Trophoblast cell (in vitro differentiated cells and primary cell): ENCODE data around the gene HIVEP3.
A peak's percentile ranks its signal among the peaks of the same experiment; 100 is the strongest.

Source experiments
- DNase-seq, 2 donors: peaks; one replicate each; pipeline ENCODE4 v3.0.0-alpha.2; 2016
- H2AFZ ChIP-seq: 2 replicates; pipeline ENCODE4 v1.6.1; 2013; ENCODE audit warnings: low read length, moderate library complexity, mild to moderate bottlenecking; ENCODE audit not compliant: insufficient read depth, poor library complexity
- H2AK5ac ChIP-seq: 2 replicates; pipeline ENCODE4 v1.6.1; 2013; ENCODE audit warnings: mild to moderate bottlenecking, low read length
- H2BK120ac ChIP-seq: 2 replicates; pipeline ENCODE4 v1.6.1; 2013; ENCODE audit warnings: low read length, mild to moderate bottlenecking, moderate library complexity; ENCODE audit not compliant: insufficient read depth, poor library complexity
- H2BK12ac ChIP-seq: 2 replicates; pipeline ENCODE4 v1.6.1; 2013; ENCODE audit warnings: mild to moderate bottlenecking, low read length, moderate library complexity
- H2BK5ac ChIP-seq: 2 replicates; pipeline ENCODE4 v1.6.1; 2013; ENCODE audit warnings: low read length, low read depth, moderate library complexity, mild to moderate bottlenecking; ENCODE audit not compliant: poor library complexity
- H3K14ac ChIP-seq: 2 replicates; pipeline ENCODE4 v1.6.1; 2013; ENCODE audit warnings: mild to moderate bottlenecking, low read length
- H3K18ac ChIP-seq: 2 replicates; pipeline ENCODE4 v1.6.1; 2013; ENCODE audit warnings: mild to moderate bottlenecking, low read length
- H3K23ac ChIP-seq: 2 replicates; pipeline ENCODE4 v1.6.1; 2013; ENCODE audit warnings: low read length
- H3K27ac ChIP-seq: 2 replicates; pipeline ENCODE4 v1.5.1; 2013; ENCODE audit warnings: low read depth, mild to moderate bottlenecking, inconsistent platforms, low read length, moderate library complexity
- H3K27me3 ChIP-seq: 2 replicates; pipeline ENCODE4 v1.6.1; 2013; ENCODE audit warnings: inconsistent platforms, mild to moderate bottlenecking, low read length, moderate library complexity; ENCODE audit not compliant: insufficient read depth
- H3K36me3 ChIP-seq, 2 experiments: 1 replicate in 1 of 2; 2 replicates in 1 of 2; pipeline ENCODE4 v1.6.1; 2013; ENCODE audit warnings: low read length in 2 of 2, mild to moderate bottlenecking in 2 of 2, moderate library complexity in 1 of 2; ENCODE audit not compliant: insufficient read depth in 2 of 2, control insufficient read depth in 1 of 2
- H3K4ac ChIP-seq: 2 replicates; pipeline ENCODE4 v1.6.1; 2013; ENCODE audit warnings: low read depth, mild to moderate bottlenecking, low read length, moderate library complexity
- H3K4me1 ChIP-seq, 2 experiments: 1 replicate in 1 of 2; 2 replicates in 1 of 2; pipeline ENCODE4 v1.6.1; 2013; ENCODE audit warnings: low read length in 2 of 2, mild to moderate bottlenecking in 2 of 2, moderate library complexity in 1 of 2; ENCODE audit not compliant: insufficient read depth in 2 of 2, control insufficient read depth in 1 of 2
- H3K4me2 ChIP-seq: 2 replicates; pipeline ENCODE4 v1.6.1; 2013; ENCODE audit warnings: inconsistent platforms, mild to moderate bottlenecking, low read length, moderate library complexity
- H3K4me3 ChIP-seq: 2 replicates; pipeline ENCODE4 v1.5.1; 2013; ENCODE audit warnings: mild to moderate bottlenecking, low read depth, low read length, inconsistent platforms
- H3K79me1 ChIP-seq: one replicate; pipeline ENCODE4 v1.6.1; 2013; ENCODE audit warnings: low read length
- H3K79me2 ChIP-seq: 2 replicates; pipeline ENCODE4 v1.6.1; 2013; ENCODE audit warnings: low read length, mild to moderate bottlenecking; ENCODE audit not compliant: control insufficient read depth, insufficient read depth, poor library complexity
- H3K9ac ChIP-seq: 2 replicates; pipeline ENCODE4 v1.6.1; 2013; ENCODE audit warnings: mild to moderate bottlenecking, low read length
- H3K9me3 ChIP-seq: 2 replicates; pipeline ENCODE4 v1.6.1; 2013; ENCODE audit warnings: low read depth, mild to moderate bottlenecking, control low read depth, inconsistent platforms, low read length; ENCODE audit not compliant: insufficient read depth
- H4K12ac ChIP-seq: 2 replicates; pipeline ENCODE4 v1.6.1; 2013; ENCODE audit warnings: low read depth, mild to moderate bottlenecking, low read length, moderate library complexity
- H4K8ac ChIP-seq: 2 replicates; pipeline ENCODE4 v1.6.1; 2013; ENCODE audit warnings: low read depth, mild to moderate bottlenecking, low read length, moderate library complexity
- H4K91ac ChIP-seq: one replicate; pipeline ENCODE4 v1.6.1; 2013; ENCODE audit warnings: low read depth, mild to moderate bottlenecking, low read length, moderate library complexity
- WGBS: extraction: QIAGEN DNeasy Blood & Tissue Kit; methylation state at CpG from one replicate; pipeline ENCODE4 v1.1.7; 2013; ENCODE audit warnings: missing lambda C conversion rate; ENCODE audit not compliant: insufficient read length, insufficient coverage; ENCODE audit errors: extremely low coverage; 5-methylcytosine and 5-hydroxymethylcytosine counted together

Gene HIVEP3

GRCh38 chr1:41741244-41741643 lies 177.5 kb downstream of the HIVEP3 start:
- Histone ChIP-seq H4K91ac (no peak overlapping the region), H3K23ac (no peak overlapping the region), H3K27me3 (no peaks in the 10 kb centered on the region), H3K4ac (no peak overlapping the region), H2BK12ac (no peak overlapping the region), H3K14ac (no peak overlapping the region), H3K9ac (no peak overlapping the region), H4K8ac (no peak overlapping the region), H3K36me3 (no peaks in the 10 kb centered on the region), H3K79me1 (no peaks in the 10 kb centered on the region), H3K27ac (no peak overlapping the region), H2BK5ac (no peak overlapping the region), H3K18ac (no peak overlapping the region), H3K4me2 (no peak overlapping the region), H2AK5ac (no peak overlapping the region), H3K4me3 (no peak overlapping the region), H2AFZ (no peak overlapping the region), H3K79me2 (no peaks in the 10 kb centered on the region), H3K9me3 (peaks cover 2% of the 10 kb centered on the region), H4K12ac (no peak overlapping the region), H3K4me1 (no peaks in the 10 kb centered on the region), H2BK120ac (no peak overlapping the region)
- no peak for DNase-seq
- WGBS, result no CpG with 5 or more reads among the region's 7 CpGs

GRCh38 chr1:41740630-41741239 lies 178.0 kb downstream of the HIVEP3 start:
- no CpG with 5 or more reads among the region's 5 CpGs for WGBS
- Histone ChIP-seq H3K18ac (no peak overlapping the region), H3K4ac (no peak overlapping the region), H2AK5ac (no peak overlapping the region), H2AFZ (no peak overlapping the region), H2BK120ac (no peak overlapping the region), H3K9me3 (peaks cover 2% of the 10 kb centered on the region), H3K4me2 (no peak overlapping the region), H3K23ac (no peak overlapping the region), H3K14ac (no peak overlapping the region), H3K4me1 (no peaks in the 10 kb centered on the region), H3K27ac (no peak overlapping the region), H3K79me1 (no peaks in the 10 kb centered on the region), H4K12ac (no peak overlapping the region), H4K8ac (no peak overlapping the region), H4K91ac (no peak overlapping the region), H3K79me2 (no peaks in the 10 kb centered on the region), H2BK12ac (no peak overlapping the region), H3K9ac (no peak overlapping the region), H3K27me3 (no peaks in the 10 kb centered on the region), H2BK5ac (no peak overlapping the region), H3K36me3 (no peaks in the 10 kb centered on the region), H3K4me3 (no peak overlapping the region)
- DNase-seq, result no peak

GRCh38 chr1:41740058-41740457 lies 178.7 kb downstream of the HIVEP3 start:
- no peak overlapping the region for H3K27ac ChIP-seq
- H3K18ac ChIP-seq, result no peak overlapping the region
- no peak overlapping the region for H2BK120ac ChIP-seq
- H3K79me2 ChIP-seq, result no peaks in the 10 kb centered on the region
- no peak overlapping the region for H3K4me2 ChIP-seq
- no peak overlapping the region for H3K4ac ChIP-seq
- H3K27me3 ChIP-seq, result no peaks in the 10 kb centered on the region
- no peak overlapping the region for H3K9ac ChIP-seq
- H2AK5ac ChIP-seq, result no peak overlapping the region
- no peak overlapping the region for H3K14ac ChIP-seq
- no CpG with 5 or more reads among the region's 5 CpGs for WGBS
- H2BK12ac ChIP-seq, result no peak overlapping the region
- peaks cover 2% of the 10 kb centered on the region for H3K9me3 ChIP-seq
- no peaks in the 10 kb centered on the region for H3K4me1 ChIP-seq
- no peaks in the 10 kb centered on the region for H3K79me1 ChIP-seq
- H4K8ac ChIP-seq, result no peak overlapping the region
- DNase-seq, result no peak
- H3K23ac ChIP-seq, result no peak overlapping the region
- no peaks in the 10 kb centered on the region for H3K36me3 ChIP-seq
- H3K4me3 ChIP-seq, result no peak overlapping the region
- H4K12ac ChIP-seq, result no peak overlapping the region
- no peak overlapping the region for H4K91ac ChIP-seq
- no peak overlapping the region for H2AFZ ChIP-seq
- no peak overlapping the region for H2BK5ac ChIP-seq

GRCh38 chr1:41739061-41739955 lies 179.4 kb downstream of the HIVEP3 start:
- H2BK120ac ChIP-seq, result no peak overlapping the region
- H3K9ac ChIP-seq, result no peak overlapping the region
- peak; percentile 63 to 68 for DNase-seq
- H3K79me1 ChIP-seq, result no peaks in the 10 kb centered on the region
- no peak overlapping the region for H3K18ac ChIP-seq
- H2BK5ac ChIP-seq, result no peak overlapping the region
- H4K91ac ChIP-seq, result no peak overlapping the region
- H2AFZ ChIP-seq, result no peak overlapping the region
- no CpG with 5 or more reads among the region's 21 CpGs for WGBS
- H3K14ac ChIP-seq, result no peak overlapping the region
- H4K8ac ChIP-seq, result no peak overlapping the region
- no peak overlapping the region for H3K4me2 ChIP-seq
- H3K27ac ChIP-seq, result no peak overlapping the region
- H3K23ac ChIP-seq, result no peak overlapping the region
- H3K4ac ChIP-seq, result no peak overlapping the region
- no peak overlapping the region for H2BK12ac ChIP-seq
- no peak overlapping the region for H2AK5ac ChIP-seq
- H3K4me1 ChIP-seq, result no peaks in the 10 kb centered on the region
- no peak overlapping the region for H4K12ac ChIP-seq
- no peaks in the 10 kb centered on the region for H3K36me3 ChIP-seq
- H3K4me3 ChIP-seq, result no peak overlapping the region
- H3K27me3 ChIP-seq, result no peaks in the 10 kb centered on the region
- peaks cover 2% of the 10 kb centered on the region for H3K9me3 ChIP-seq
- H3K79me2 ChIP-seq, result no peaks in the 10 kb centered on the region
